Ramos (cell line): ENCODE data around the gene DENND1A.
"Not testable (repeated sequence)": the region's sequence is repeated elsewhere in the genome, so short reads cannot be mapped to it uniquely, and the experiment has no call there.

Source experiments
- in situ Hi-C: fragments of 300-500 bp; cut with MboI; formaldehyde crosslinking; loops from one replicate; pipeline ENCODE4 v1.14.3; 2022; ENCODE audit warnings: low sequenced_read_pairs; ENCODE audit not compliant: unreplicated experiment

Gene DENND1A

DNA sequence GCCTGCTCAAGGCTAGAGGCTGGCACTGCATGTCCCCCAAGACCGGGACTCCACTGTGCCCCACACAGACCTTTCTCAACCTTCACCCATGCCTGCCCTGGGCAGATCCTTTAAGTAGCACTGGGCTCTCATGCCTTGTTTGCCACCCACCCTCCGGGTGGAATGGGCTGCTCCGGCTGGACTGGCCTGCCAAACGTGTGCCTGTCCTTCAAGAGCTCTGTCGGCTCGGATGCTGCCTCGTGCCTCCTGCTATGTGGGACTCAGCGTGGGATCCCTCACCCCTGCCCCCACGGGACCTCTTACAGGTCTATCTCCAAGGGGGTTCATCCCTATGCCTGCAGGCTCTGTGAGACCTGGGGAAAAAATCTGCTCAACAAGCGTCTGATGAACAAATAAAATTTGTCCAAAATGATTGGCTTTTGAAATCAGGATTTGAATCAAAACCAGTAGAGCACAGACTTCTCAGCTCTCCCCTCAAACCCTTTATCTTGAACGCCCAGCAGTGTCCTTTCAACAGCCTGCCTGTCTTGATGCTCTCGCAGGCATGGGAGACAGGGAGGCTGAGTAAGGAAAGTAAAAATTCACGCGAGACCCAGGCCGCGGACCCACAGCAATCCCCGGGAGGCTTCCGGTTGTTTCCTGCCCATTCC is 517.6 kb downstream of the DENND1A start:
- in situ Hi-C loops: loop anchor here (25.0 kb wide), 1 partner anchor 625 kb away; no protein-coding TSS in a partner anchor

DNA sequence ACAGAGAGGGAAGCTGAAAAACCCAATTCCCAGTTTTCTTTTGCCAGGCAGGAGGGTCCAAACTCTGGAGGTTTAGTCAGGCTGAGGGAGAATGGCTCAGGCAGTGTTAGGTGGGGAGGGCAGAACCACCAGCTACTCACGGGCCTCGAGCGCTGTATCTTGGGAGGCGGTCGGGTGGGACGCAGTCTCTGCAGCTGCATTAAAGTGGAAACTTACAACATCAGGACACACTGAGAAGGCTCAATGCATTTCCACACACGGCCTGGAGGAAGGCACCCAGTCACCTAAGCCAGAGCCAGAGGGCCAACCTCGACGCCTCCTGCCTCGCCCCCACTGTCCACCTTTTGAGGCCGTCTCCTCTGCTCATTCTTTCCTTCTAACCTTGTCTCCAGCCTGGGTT is 518.3 kb downstream of the DENND1A start:
- in situ Hi-C loops: loop anchor here (25.0 kb wide), 1 partner anchor 626 kb away; no protein-coding TSS in a partner anchor

DNA sequence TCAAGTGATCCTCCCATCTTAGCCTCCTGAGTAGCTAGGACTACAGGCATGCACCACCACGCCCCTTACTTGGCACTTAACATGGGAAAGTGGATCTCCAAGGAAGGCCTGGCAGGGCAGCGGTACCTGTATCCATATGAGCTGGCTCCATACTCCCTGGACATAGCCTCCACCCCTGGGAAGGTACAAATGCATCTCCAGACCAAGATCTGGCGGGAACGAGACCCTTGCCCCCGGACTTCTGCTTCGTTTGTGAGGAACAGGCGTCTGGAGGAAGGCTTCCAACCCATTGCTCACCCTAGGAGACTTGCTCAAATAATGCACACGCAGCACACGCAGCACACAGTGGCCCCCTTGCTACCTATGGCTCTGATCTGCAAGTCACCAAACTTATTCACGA is 518.7 kb downstream of the DENND1A start:
- in situ Hi-C loops: loop anchor here (25.0 kb wide), 1 partner anchor 626 kb away; no protein-coding TSS in a partner anchor

DNA sequence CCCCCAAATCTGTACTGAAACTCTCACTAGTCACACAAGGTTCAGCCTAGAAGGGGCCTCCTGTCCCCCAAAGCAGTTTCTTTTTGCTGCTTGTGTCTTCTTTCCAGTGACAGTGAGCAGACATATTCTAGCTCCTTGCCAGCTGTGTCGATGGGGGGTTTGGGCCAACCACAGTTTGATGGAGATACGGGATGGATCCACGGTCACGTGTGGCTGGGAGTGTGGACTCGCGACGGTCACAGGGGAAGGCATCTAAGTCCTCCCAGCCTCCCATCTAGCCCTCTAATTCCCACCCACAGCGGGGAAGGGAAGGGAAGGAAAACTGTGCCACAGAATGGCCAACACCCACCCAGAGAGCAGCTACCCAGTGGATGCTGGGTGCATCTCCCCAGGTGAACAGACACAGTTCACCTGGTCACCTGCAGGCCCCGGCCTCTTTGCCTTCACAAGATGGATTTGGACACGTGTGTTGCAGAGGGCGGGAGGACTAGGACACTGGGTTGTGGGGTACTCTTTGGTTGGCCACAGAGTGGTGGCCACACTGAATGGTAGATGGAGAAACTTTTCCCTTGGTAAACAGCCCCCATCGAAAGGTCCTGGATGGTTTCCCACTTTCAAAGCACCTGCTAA is 519.5 kb downstream of the DENND1A start:
- in situ Hi-C loops: loop anchor here (25.0 kb wide), 1 partner anchor 627 kb away; no protein-coding TSS in a partner anchor

DNA sequence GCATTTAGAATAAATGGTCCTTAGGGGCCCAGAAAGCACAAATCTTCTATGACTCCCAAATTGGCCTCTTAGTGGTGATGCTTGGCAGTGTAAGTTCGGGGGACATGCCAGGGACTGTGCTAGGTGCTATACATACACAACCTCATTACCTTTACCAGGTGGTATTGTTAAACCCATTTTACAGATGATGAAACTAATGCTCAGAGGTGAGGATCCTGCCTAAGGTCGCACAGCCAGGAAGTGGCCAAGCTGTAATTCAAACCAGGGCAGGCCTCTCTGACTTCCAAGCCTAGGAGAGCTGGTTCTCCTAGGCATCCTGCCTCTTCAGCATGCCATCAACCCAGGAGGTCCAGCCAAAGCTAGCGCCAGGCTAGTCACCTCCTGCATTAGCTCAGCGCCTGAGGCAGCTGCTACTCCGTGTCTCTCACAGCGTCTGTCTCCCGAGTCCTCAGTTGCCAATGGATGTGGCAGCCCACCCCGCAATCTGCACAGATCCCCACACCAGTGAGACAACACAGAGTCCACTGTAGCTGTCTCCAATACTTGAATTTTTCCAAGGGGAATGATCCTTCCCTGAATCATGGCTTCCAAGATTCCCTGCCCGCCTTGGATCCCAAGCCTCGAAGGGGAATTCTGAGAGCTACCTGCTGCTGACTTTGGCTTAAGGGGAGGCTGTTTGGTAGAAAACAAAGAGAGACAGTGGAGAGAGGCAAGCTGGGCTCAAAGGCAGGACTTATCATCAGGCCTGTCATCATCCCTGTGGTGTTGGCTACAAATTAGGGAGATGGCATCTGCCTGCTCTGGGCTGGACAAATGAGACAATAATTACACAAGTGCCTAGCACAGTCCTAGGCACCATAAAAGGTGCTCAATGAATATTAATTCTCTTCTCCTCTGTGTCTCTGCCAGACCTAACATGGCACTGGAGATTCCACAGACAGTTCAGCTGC is 521.3 kb downstream of the DENND1A start:
- in situ Hi-C loops: loop anchor here (25.0 kb wide), 1 partner anchor 629 kb away; no protein-coding TSS in a partner anchor

DNA sequence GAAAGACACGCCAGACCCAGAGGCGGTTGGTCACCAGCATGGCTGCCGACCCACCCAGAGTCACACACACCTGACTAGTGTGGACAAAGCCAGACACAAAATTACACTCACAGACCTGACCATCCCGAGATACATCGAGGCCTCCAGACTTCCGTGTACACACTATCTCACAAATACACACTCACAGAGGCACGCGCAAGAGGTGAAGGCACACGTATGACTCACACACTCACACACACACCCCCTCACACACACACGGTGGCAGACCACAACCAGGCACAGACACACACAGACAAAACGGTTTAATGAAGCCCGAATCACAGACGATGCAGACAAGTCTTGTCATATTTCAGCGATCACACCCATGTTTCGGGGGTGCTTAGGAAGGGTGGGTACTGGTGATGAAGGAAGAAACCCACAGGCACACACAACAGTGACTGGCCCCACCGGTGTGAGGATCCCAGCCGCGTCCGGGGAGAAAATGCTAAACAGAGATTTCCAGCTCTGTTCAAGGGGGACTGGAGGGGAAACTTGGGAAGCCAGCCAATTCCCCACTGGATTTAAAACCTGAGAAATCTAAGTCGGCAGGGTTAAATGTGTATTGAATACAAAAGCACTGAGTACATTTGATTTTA is 522.6 kb downstream of the DENND1A start:
- in situ Hi-C loops: loop anchor here (25.0 kb wide), 1 partner anchor 630 kb away; no protein-coding TSS in a partner anchor

DNA sequence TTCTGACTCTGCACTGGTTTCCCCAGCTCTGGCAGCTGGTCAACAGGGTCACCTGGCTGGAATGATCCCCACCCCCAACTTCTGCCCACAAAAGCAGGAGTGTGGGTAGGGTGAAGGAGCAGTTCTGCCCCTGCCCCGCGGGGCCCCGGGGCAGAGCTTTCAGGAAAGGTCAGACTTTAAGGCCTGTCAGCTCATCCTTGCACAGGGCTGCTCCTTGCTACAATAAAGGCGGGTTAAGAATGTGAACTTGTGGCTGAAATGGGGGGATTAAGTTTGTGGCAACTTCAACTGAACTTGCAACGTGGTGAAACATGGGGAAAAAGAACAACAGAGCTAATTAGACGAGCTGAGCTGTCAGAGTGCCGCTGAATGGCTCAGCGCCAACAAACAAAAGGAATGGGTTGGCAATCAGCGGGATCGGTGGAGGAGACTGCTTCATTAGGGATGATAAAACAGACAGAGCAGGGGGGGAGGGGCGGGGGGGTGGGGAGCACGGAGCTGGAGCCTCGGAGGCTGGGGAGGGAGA is 523.2 kb downstream of the DENND1A start:
- in situ Hi-C loops: loop anchor here (25.0 kb wide), 1 partner anchor 631 kb away; no protein-coding TSS in a partner anchor

DNA sequence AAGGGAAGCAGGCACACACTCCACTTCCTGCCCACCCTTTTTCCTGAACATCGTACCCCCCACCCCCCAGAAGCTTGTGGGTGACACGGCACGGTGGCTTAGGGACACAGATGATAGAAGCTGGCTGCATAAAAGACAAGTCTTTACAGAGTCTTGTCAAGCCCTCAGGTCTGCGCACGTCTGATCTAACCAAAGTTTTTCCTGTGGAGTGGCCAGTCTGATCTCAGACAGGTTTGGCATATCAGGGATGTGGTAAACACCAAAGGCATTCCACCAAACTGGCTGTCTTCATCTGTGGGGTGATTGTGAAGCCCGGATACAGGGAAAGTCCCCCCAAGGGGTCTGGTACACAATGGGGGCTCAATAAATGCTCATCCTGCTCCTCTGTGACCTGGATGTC is 523.9 kb downstream of the DENND1A start:
- in situ Hi-C loops: loop anchor here (25.0 kb wide), 1 partner anchor 631 kb away; no protein-coding TSS in a partner anchor

DNA sequence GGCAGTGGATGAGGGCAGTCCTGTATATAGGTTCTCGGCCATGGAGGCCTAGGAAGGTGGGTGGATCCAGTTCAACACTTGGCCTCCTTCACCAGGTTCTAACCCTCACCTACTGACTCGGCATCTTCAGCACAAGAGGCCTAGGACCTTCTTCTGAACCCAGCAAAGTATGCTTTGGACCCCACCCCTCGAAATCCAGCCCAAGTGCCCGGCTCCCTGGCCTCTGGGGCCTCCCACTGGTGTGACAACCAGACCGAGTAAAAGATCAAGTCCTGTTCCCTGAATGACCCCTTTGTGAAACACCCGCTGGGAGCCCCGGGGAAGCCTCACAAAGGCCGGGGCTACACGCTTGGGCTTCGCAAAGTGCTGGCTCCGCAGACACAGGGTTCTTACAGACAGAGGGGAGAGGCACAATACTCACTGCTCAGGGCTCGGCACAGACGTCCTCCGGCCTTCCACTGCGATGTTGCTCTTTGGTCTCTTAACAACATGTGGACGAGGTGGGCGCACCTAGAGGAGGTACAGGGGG is 526.9 kb downstream of the DENND1A start:
- in situ Hi-C loops: loop anchor here (25.0 kb wide), 1 partner anchor 634 kb away; no protein-coding TSS in a partner anchor

DNA sequence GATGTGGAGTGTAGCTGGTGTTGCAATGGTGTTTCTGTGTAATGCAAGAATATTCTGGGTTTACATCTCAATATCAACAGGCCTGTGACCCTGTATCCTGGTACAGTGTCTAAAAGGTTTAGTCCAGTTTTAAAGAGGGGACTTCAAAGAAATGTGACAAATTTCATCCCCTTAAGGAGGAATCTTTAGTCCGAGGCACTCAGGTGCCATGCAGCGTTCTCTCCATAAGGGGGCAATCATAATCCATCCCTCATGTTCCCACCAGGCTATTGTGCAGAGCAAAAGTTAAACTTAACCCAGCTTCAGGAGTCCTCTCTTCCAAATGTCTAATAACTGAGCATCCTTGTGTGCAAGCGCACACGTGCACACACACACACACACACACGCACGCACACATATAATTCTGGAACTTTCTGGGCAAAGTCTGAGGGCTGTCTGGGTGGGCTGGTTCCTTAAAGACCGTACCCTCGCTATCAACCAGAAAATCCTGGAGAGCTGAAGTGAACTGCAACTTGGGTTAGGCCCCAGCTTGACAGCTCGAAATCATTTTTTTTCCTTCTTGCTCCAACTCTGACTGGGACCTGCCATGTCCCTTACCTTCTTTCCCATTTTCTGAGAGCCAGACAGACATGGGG is 527.9 kb downstream of the DENND1A start:
- in situ Hi-C loops: loop anchor here (25.0 kb wide), 1 partner anchor 635 kb away; no protein-coding TSS in a partner anchor

DNA sequence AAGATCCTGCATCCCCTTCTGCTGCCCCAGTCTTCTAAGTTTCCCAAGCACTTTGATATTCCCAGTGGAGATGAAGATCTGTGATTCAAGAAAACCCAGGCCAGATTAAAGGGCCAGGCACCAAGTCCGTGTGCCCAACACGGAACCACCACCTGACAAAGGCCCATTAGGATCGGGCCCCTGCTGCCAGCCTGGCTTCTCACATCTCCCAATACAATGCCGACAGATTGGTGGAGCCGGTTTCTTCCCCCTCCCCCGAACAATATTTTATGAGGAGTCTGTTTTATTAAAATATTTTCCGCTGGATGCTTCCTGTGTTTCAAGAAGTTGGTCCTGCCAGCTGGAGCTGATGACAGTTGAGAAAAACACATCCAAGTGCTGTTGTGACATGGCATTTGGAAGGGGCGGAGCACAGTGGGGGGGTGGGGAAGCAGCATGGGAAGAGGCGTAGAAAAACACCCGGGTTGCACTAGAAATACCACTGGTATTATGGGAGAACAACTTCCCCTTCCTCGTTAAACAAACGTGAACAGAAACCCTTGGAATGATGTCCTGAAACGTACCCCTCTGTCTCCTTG is 528.9 kb downstream of the DENND1A start:
- in situ Hi-C loops: loop anchor here (25.0 kb wide), 1 partner anchor 636 kb away; no protein-coding TSS in a partner anchor

DNA sequence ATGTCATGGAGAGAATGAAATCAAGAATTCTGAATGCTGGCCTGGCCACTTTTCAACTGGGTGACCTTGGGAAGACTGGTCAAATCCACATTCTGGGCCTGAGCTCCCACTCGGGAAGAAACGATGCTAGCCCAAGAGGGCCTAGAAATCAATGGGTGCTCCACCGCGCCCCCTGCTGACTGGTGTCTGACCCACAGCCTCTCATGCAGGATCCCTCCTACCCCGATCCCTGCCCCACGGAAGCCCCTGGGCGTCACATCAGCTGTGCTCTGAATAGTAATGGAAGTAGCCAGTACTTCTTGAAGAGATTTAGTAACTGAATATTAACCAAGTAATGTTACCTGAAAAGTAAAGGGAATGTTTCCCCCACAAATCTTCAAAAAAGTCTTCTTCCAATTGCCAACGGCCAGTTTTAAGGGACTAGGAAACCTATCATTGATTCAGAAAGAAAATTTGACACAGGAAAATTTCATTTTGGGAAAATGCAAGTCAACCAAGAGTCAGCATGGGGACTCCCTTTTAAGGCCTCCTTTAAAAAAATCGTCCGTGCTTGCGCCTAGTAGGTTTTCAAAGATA is 530.0 kb downstream of the DENND1A start:
- in situ Hi-C loops: loop anchor here (25.0 kb wide), 1 partner anchor 637 kb away; no protein-coding TSS in a partner anchor

DNA sequence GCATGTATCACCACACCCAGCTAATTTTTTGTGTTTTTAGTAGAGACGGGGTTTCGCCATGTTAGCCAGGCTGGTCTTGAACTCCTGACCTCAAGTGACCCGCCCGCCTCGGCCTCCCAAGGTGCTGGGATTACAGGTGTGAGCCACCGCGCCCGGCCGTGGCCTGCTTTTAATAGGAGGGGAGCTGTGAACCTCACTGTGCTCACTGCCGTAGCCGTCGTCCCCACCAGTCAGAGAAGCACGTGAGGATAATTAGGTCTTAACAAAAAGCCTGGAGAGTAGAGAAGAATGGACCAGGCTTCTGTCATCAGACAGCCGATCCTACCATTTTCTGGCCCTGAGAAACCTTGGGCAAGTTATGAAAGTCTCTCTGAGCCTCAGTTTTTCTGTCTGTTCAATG is 531.0 kb downstream of the DENND1A start:
- in situ Hi-C loops: not testable (repeated sequence)

DNA sequence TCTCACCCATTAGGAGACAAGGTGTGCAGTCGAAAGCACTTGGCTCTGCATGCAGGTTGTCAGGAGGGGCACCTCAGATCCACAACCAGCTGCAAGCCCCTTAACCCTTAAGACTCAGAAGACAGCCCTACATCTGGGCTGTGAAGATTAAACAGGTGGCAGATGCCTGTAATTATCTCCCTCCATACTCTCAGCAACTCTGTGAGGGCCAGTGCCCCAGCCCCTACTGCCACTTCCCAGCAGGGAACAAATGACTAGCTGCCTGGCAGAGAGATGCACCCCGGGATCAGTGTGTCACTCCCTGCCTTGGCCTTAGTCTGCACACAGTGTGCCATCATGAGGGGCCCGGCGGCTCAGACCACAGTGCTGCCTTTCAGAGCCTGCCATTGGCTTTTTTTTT is 532.0 kb downstream of the DENND1A start:
- in situ Hi-C loops: no loop called here

DNA sequence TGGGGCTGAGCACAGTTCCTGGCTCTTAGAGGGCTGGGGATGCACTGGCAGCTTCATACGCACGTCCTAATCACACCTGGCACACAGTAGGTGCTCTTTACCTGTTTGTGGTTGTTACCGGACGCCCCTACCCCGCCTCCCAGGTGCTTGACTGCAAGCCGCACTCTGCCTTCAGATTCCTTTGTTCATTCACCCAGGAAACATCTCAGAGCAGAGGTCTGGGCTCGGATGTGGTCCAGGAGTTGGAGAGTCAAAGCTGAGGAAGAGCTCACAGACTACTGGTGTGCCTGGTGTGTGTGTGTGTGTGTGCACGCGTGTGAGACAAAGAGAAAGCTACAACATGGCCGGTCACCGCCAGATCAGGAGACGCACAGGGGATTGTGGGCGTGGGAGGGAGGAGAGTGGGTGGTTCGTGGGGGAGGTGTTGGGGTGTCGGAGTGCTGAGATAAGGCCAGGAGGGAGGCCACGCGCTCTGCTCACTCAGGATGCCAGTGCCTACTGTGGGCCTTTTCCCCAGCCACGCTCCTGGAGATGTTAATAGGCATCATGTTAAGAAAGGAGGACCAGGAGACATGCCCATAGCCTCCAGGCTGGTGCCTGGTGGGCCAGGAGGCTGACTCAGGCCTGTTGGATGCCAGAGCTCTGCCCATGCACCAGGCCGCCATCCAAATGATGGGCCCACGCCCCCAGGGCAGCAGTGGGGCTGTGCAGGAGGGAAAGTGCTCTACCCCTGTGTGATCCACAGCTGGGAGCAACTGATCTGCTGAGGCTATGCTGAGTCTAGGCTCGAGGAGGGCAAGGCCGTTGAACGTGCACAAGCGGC is 534.0 kb downstream of the DENND1A start:
- in situ Hi-C loops: no loop called here

DNA sequence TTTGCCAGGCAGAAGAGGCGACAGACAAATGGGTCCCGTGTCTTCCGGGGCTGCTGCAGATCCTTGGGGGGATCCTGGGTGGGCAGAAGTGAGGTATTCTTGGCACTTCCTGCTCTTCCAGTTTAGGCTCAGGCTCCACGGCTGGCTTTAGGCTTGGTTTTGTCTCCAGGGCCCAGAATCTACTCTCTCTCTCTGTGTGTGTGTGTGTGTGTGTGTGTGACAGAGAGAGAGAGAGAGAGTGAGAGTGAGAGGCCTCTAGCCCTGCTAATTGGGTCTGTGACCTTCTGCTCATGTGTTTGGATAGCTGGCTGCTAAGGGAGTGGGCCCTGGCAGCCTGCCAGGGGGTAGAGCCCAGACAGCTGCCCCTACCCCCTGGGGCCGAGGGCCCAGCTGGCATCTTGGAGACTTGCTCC is 534.6 kb downstream of the DENND1A start:
- in situ Hi-C loops: no loop called here
